Mesothelial cell of epicardium (in vitro differentiated cells): ENCODE measurements around the gene RNU6-9. TPM values are rescaled to one million over a fixed set of nuclear protein-coding genes. Genes with fewer than 3 reads are reported as not detected.
A peak's percentile ranks its signal among the peaks of the same experiment; 100 is the strongest.

Experiments
- DNase-seq, 2 experiments: peaks; one replicate each; pipeline ENCODE4 v3.0.0; 2021; ENCODE audit warnings: low spot score in 2 of 2; ENCODE audit not compliant: unreplicated experiment in 2 of 2
- H3K27ac Mint-ChIP-seq: 2 replicates; pipeline ENCODE4 v1.8.0; 2021; ENCODE audit warnings: mixed read lengths
- H3K27me3 Mint-ChIP-seq: 2 replicates; pipeline ENCODE4 v1.8.0; 2021; ENCODE audit warnings: low read depth, mixed read lengths
- H3K36me3 Mint-ChIP-seq: 2 replicates; pipeline ENCODE4 v1.8.0; 2021; ENCODE audit warnings: mixed read lengths
- H3K4me1 Mint-ChIP-seq: 2 replicates; pipeline ENCODE4 v1.8.0; 2021; ENCODE audit warnings: mixed read lengths
- H3K4me3 Mint-ChIP-seq: 2 replicates; pipeline ENCODE4 v1.8.0; 2021; ENCODE audit warnings: mild to moderate bottlenecking, moderate library complexity, mixed read lengths
- H3K9me3 Mint-ChIP-seq: 2 replicates; pipeline ENCODE4 v1.8.0; 2021; ENCODE audit warnings: mixed read lengths
- CTCF ChIP-seq: fragments of 200-600 bp; sonication (generic); IDR thresholded peaks from one replicate; pipeline ENCODE4 v1.5.0; 2021; ENCODE audit warnings: antibody characterized with exemption; ENCODE audit not compliant: unreplicated experiment
- total RNA-seq: library from RNA; stranded (reverse); gene quantifications from 3 replicates; pipeline ENCODE4 v1.2.1, GENCODE V29; 2021

RNU6-9 gene
- total RNA-seq, 1 donor from 2014 or later: not detected

GRCh38 chr19:861141-861755, 32.0 kb upstream of the RNU6-9 start:
- Mint-ChIP-seq H3K27me3 (peaks cover 31% of the 10 kb centered on the region), H3K4me3 (no peak overlapping the region)

GRCh38 chr19:861756-862580, 31.3 kb upstream of the RNU6-9 start:
- no peak overlapping the region for H3K27ac Mint-ChIP-seq
- DNase-seq: no peak
- H3K9me3 Mint-ChIP-seq: no peaks in the 10 kb centered on the region
- peaks cover 5% of the 10 kb centered on the region for H3K36me3 Mint-ChIP-seq
- no peak for TF ChIP-seq CTCF
- peaks cover 31% of the 10 kb centered on the region for H3K27me3 Mint-ChIP-seq
- H3K4me3 Mint-ChIP-seq: no peak overlapping the region
- no peaks in the 10 kb centered on the region for H3K4me1 Mint-ChIP-seq

More at GRCh38 chr19:861141-861755, 32.0 kb upstream of the RNU6-9 start:
- H3K36me3 Mint-ChIP-seq: peaks cover 5% of the 10 kb centered on the region
- H3K4me1 Mint-ChIP-seq: no peaks in the 10 kb centered on the region
- H3K9me3 Mint-ChIP-seq: no peaks in the 10 kb centered on the region
- TF ChIP-seq CTCF: no peak
- no peak for DNase-seq
- H3K27ac Mint-ChIP-seq: no peak overlapping the region

- H3K9me3 Mint-ChIP-seq: no peaks in the 10 kb centered on the region
- DNase-seq: peak in 1 of 2 experiments; percentile 74
- no peak for TF ChIP-seq CTCF
- H3K27ac Mint-ChIP-seq: no peak overlapping the region
- H3K27me3 Mint-ChIP-seq: peaks cover 30% of the 10 kb centered on the region
- no peaks in the 10 kb centered on the region for H3K4me1 Mint-ChIP-seq
- peaks cover 10% of the 10 kb centered on the region for H3K36me3 Mint-ChIP-seq
- H3K4me3 Mint-ChIP-seq: peak overlapping the region; percentile 8
These were observed 30.5 kb upstream of the RNU6-9 start for GRCh38 chr19:862581-863314.

GRCh38 chr19:863315-863620, 30.0 kb upstream of the RNU6-9 start:
- TF ChIP-seq CTCF: no peak
- no peaks in the 10 kb centered on the region for H3K9me3 Mint-ChIP-seq
- H3K27me3 Mint-ChIP-seq: peaks cover 28% of the 10 kb centered on the region
- no peak overlapping the region for H3K27ac Mint-ChIP-seq
- DNase-seq: no peak
- H3K4me1 Mint-ChIP-seq: no peaks in the 10 kb centered on the region
- no peak overlapping the region for H3K4me3 Mint-ChIP-seq
- H3K36me3 Mint-ChIP-seq: peaks cover 10% of the 10 kb centered on the region

- TF ChIP-seq CTCF: no peak
- peaks cover 13% of the 10 kb centered on the region for H3K27me3 Mint-ChIP-seq
- no peaks in the 10 kb centered on the region for H3K9me3 Mint-ChIP-seq
- DNase-seq: no peak
- peaks cover 19% of the 10 kb centered on the region for H3K36me3 Mint-ChIP-seq
- no peak overlapping the region for H3K27ac Mint-ChIP-seq
- no peak overlapping the region for H3K4me3 Mint-ChIP-seq
- H3K4me1 Mint-ChIP-seq: peaks cover 2% of the 10 kb centered on the region
These were observed 26.4 kb upstream of the RNU6-9 start for GRCh38 chr19:866769-867300.
